Pancreas (tissue), 10 donors: ENCODE data around the gene DPYSL5. TPM values are rescaled to one million over a fixed set of nuclear protein-coding genes. Genes with fewer than 3 reads are reported as not detected.
A peak's percentile ranks its signal among the peaks of the same experiment; 100 is the strongest.

Experiments used
- ATAC-seq, 4 donors: fragments of 200-7000 bp; cut with Tn5 transposase; one replicate each; pipeline versions ENCODE4 v1.8.0 to v1.9.1; 2020; ENCODE audit warnings: mild to moderate bottlenecking in 4 of 4, moderate library complexity in 4 of 4
- DNase-seq, 6 donors: peaks; one replicate each; pipeline ENCODE4 v3.0.0-alpha.2; 2020
- FAIRE-seq: peaks from 2 replicates; lab custom pipeline; 2012; peaks lifted over from hg19 to GRCh38; lab: Jason Lieb, UNC
- H3K27ac ChIP-seq, 4 donors: fragments of 200-600 bp; sonication (generic); 1 replicate in 3 of 4; 2 replicates in 1 of 4; pipeline versions ENCODE4 v1.5.0 to v1.8.0; 2020
- H3K27me3 ChIP-seq, 4 donors: fragments of 200-600 bp; one replicate each; pipeline ENCODE4 v1.8.0; 2021
- H3K36me3 ChIP-seq, 3 donors: fragments of 200-600 bp; sonication (generic) in 1 of 3; one replicate each; pipeline versions ENCODE4 v1.5.0 to v1.8.0; 2020 to 2021
- H3K4me1 ChIP-seq, 3 donors: fragments of 200-600 bp; one replicate each; pipeline ENCODE4 v1.8.0; 2021
- H3K4me3 ChIP-seq, 4 donors: fragments of 200-600 bp; sonication (generic) in 2 of 4; one replicate each; pipeline versions ENCODE4 v1.5.0 to v1.8.0; 2020 to 2021
- H3K9me3 ChIP-seq, 4 donors: fragments of 200-600 bp; one replicate each; pipeline ENCODE4 v1.8.0; 2021
- WGBS, 2 donors: extraction: QIAGEN DNeasy Blood & Tissue Kit; methylation state at CpG; one replicate each; pipeline ENCODE4 v1.1.7; 2013; 5-methylcytosine and 5-hydroxymethylcytosine counted together
- intact Hi-C, 3 donors: fragments of 100-400 bp; cut with DNase I; formaldehyde crosslinking; loops; one replicate each; pipeline versions ENCODE4 v1.11.1 to v1.14.2; 2022
- polyA plus RNA-seq, 2 donors: library from polyadenylated mRNA; stranded (reverse); fragments of 200-250 nt; gene quantifications; one replicate each; pipeline ENCODE4 v1.2.3, GENCODE V29; 2013
- total RNA-seq, 6 donors: library from RNA; stranded (reverse); fragmentation: NEBNext Ultra II Directional in 4 of 6; extraction: Animal tissue kit (Norgen Biotek cat#: 25700) in 4 of 6; gene quantifications; one replicate each; pipeline versions ENCODE4 v1.2.1 to v1.2.4, GENCODE V29; 2021 to 2023
- TF ChIP-seq, protein P1 (sequence below), 4 donors: fragments of 200-600 bp; sonication (generic) in 3 of 4; IDR thresholded peaks; one replicate each; pipeline versions ENCODE4 v1.5.0 to v1.8.0; 2021; ENCODE audit warnings: antibody characterized with exemption in 4 of 4
- donor health status: healthy with polysubstance abuse.
- donor health status: DM: no; HTN: no; CAD: no; lungs with moderate emphysema.
- donor health status: DM: no; HTN: no; CAD: no.
- donor health status: control.
- donor health status: control.
- donor health status: Bipolar disorder and iron deficiency.
- donor health status: DM: yes; HTN: yes; CAD: no.
- donor health status: DM: no; HTN: no; CAD: no.
- donor health status: DM: no; HTN: no; CAD: no.
- donor health status: DM: yes; HTN: yes; CAD: no.

The DPYSL5 gene
- total and polyA plus RNA-seq, 8 donors: 0.02 to 0.12 (median 0.09) TPM; not detected in 5

DNA sequence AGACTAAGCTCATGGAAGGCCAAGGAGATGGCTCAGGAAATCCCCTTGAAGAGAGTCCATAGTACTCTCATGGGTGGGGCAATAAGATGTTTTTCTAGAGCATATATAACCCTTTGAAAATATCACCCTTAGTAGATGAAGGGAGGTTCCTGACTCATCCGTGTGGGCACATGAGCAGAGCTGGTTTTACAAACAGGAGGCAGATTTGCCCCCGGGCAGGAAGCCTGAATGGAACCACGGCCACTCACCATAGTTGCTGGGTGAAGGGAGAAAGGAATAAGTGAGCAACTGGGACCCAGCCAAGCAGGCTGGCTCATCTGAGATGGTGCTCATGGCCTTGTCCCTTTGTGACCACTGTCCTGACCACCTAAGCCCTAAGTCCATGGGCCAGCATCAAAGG is 93.6 kb downstream of the DPYSL5 start:
- 70 to 83% methylated on average over 3 of the region's 3 CpGs for WGBS, 2 donors
- Histone ChIP-seq H3K4me1 (no peaks in the 10 kb centered on the region), H3K9me3 (no peaks in the 10 kb centered on the region), H3K27ac (no peak overlapping the region), H3K36me3 (no peaks in the 10 kb centered on the region), H3K4me3 (no peak overlapping the region), H3K27me3 (no peaks in the 10 kb centered on the region)
- FAIRE-seq (no peak), ATAC-seq (no peak), DNase-seq (no peak)
- intact Hi-C loops: loop anchor here in 1 of 3 donors (5.0 kb wide), 1 partner anchor 94 kb away; the partner anchor contains the start of gene DPYSL5
- TF ChIP-seq, protein P1, sequence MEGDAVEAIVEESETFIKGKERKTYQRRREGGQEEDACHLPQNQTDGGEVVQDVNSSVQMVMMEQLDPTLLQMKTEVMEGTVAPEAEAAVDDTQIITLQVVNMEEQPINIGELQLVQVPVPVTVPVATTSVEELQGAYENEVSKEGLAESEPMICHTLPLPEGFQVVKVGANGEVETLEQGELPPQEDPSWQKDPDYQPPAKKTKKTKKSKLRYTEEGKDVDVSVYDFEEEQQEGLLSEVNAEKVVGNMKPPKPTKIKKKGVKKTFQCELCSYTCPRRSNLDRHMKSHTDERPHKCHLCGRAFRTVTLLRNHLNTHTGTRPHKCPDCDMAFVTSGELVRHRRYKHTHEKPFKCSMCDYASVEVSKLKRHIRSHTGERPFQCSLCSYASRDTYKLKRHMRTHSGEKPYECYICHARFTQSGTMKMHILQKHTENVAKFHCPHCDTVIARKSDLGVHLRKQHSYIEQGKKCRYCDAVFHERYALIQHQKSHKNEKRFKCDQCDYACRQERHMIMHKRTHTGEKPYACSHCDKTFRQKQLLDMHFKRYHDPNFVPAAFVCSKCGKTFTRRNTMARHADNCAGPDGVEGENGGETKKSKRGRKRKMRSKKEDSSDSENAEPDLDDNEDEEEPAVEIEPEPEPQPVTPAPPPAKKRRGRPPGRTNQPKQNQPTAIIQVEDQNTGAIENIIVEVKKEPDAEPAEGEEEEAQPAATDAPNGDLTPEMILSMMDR (IDR thresholded peaks at IDR 0.05): no peak

DNA sequence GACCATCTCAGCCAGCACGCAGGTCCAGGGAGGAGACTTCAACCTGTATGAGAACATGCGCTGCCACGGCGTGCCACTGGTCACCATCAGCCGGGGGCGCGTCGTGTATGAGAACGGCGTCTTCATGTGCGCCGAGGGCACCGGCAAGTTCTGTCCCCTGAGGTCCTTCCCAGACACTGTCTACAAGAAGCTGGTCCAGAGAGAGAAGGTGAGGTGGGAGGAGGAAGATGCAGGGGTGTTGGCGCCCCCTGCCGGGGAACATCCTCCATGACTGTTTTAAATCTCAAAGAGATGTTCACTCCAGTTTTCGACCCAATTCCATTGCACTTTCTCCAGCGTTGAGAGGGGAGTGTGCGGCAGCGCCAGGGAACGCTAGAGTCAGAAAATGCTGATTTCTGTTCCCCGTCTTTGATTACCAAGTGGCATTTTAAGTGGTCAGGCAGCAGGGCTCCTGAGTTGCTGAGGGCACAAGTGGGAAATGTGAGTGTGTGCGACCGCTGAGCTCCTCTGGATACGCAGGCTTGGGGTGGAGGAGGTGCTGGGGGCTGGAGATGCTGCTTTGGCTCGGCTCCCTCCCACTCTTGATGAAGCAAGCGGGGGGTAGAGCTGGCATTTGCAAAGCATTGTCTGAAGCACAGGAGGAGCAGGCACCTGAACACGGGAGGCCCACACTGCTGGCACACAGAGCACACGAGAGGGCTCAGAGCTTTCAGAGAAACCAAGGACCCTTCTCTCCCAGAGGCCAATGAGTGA is 94.8 kb downstream of the DPYSL5 start:
- Histone ChIP-seq H3K36me3 (no peaks in the 10 kb centered on the region), H3K4me3 (no peak overlapping the region), H3K9me3 (no peaks in the 10 kb centered on the region), H3K27ac (no peak overlapping the region), H3K27me3 (no peaks in the 10 kb centered on the region), H3K4me1 (peaks cover 0 to 5% (median 4%) of the 10 kb centered on the region in 3 donors)
- FAIRE-seq: no peak
- TF ChIP-seq, protein P1 (IDR thresholded peaks at IDR 0.05): peak; percentile 72 to 86 (median 82)
- WGBS, 2 donors: 22 to 24% methylated on average over 28 of the region's 28 CpGs
- peak; percentile 36 to 67 (median 64) for ATAC-seq
- DNase-seq: peak in 5 of 6 donors; percentile 36 to 83 (median 55)
- intact Hi-C loops: loop anchor here in 2 of 3 donors (2.0 to 5.0 kb wide), 2 partner anchors 95 to 98 kb away; partner anchors contain the start of gene DPYSL5 (in 1 of the 2)

DNA sequence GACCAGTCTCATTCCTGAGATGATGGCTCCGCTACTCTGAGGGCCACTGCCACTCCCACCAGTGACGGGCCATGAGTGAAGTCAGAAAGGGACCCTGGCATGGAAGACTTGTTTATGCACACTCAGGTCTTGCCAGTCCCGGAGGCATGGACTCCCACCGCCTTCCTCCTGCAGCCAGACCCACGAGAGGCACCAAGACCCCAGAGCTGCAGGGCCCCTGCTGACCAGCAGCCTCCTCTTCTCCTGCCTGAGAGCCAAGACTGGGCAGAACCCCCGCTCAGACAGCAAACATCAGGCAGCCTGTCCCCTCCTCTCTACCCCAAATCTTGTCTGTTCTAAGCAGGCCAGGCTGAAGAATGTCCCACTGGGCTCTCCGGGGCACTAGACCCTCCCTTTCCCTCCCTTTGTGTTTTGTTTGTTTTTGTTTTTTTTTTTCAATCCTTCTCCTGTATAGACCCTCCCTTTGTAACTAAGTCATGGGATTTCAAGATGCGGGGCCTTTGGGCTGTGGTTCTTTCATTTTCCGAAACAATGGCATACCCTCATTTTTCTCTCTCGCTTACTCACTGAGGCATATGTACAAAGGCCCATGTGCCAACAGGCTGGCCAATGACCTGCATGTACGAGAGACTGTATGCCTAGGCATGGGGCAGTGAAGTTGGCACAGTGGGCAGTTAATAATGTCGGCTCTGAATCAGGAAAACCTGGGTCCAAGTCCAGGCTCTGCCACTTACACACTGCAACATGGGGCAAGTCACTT is 98.2 kb downstream of the DPYSL5 start:
- Histone ChIP-seq H3K4me3 (no peak overlapping the region), H3K4me1 (peaks cover 0 to 5% (median 4%) of the 10 kb centered on the region in 3 donors), H3K36me3 (no peaks in the 10 kb centered on the region), H3K27me3 (no peaks in the 10 kb centered on the region), H3K9me3 (no peaks in the 10 kb centered on the region), H3K27ac (no peak overlapping the region)
- FAIRE-seq: no peak
- peak in 1 of 6 donors; percentile 38 for DNase-seq
- no peak for ATAC-seq
- WGBS, 2 donors: 84 to 90% methylated on average over 12 of the region's 12 CpGs
- TF ChIP-seq, protein P1 (IDR thresholded peaks at IDR 0.05): no peak
- intact Hi-C loops: no loop called here

DNA sequence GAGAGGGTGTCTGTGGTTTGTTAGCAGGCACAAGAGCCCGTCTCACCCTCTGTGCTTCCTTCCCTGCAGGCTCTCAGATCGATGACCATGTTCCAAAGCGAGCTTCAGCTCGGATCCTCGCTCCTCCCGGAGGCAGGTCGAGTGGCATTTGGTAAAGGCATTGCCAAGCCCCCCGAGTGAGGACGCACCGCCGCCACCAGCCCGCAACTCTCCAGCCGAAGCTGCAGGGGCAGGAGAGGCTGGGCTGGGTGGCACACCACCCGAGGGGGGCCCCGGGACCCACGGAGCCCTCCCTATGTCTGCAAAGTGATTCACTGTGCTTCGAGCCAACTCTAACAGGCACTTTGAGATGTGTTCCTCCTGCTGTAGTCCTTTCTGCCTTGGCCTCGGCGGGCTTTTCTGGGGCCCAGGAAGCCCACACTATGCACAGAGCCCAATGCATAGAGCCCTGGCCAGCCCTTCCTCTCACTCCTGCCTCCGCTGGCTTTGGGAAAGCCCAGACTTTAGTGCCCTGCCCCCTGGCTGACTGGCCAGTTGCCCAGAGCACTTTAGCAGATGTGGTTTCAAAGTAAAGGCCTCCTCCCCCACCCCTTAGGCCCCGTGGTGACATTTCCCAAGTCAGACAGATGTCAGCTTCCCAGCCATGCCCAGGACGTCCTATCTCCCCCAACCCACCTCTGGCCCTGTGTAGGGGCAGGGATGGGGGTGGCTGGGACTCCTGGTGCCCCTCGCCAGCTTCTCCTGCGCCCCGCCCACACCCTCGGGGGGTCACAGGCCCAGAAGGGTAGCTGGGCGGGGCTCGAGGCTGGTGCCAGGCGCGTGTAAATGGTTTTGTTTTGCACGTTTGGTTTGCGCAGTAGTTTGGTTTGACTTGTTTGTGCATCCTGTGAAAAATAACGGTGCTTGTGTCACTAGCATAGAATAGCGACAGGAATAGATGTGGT is 99.2 kb downstream of the DPYSL5 start:
- H3K36me3 ChIP-seq: no peaks in the 10 kb centered on the region
- peak; percentile 75 to 94 (median 90) for ATAC-seq
- no peak for FAIRE-seq
- H3K4me1 ChIP-seq: peaks cover 0 to 5% (median 4%) of the 10 kb centered on the region in 3 donors
- no peaks in the 10 kb centered on the region for H3K9me3 ChIP-seq
- intact Hi-C loops: no loop called here
- H3K4me3 ChIP-seq: peak overlapping the region in 1 of 4 donors; percentile 33
- WGBS, 2 donors: 45 to 46% methylated on average over 34 of the region's 34 CpGs
- TF ChIP-seq, protein P1 (IDR thresholded peaks at IDR 0.05): no peak
- no peak overlapping the region for H3K27ac ChIP-seq
- peak; percentile 69 to 86 (median 80) for DNase-seq
- H3K27me3 ChIP-seq: no peaks in the 10 kb centered on the region
